KMS-11 (cell line): ENCODE data around the gene CREB1.
A peak's percentile ranks its signal among the peaks of the same experiment; 100 is the strongest.

Experiments
- H2AFZ ChIP-seq: fragments of 200-600 bp; sonication (generic); 2 replicates; pipeline ENCODE4 v1.6.1; 2016; ENCODE audit warnings: antibody characterized with exemption, mixed run types, low read depth
- H3K27ac ChIP-seq: fragments of 200-600 bp; sonication (generic); 2 replicates; pipeline ENCODE4 v1.6.1; 2016; ENCODE audit warnings: mild to moderate bottlenecking, mixed run types
- H3K27me3 ChIP-seq: fragments of 200-600 bp; sonication (generic); 2 replicates; pipeline ENCODE4 v1.6.1; 2017; ENCODE audit warnings: mild to moderate bottlenecking, low read depth, mixed run types, moderate library complexity; ENCODE audit not compliant: insufficient read depth
- H3K36me3 ChIP-seq: fragments of 200-600 bp; sonication (generic); 2 replicates; pipeline ENCODE4 v1.6.1; 2017; ENCODE audit warnings: mild to moderate bottlenecking, mixed run types; ENCODE audit not compliant: insufficient read depth
- H3K4me1 ChIP-seq: fragments of 200-600 bp; sonication (generic); 2 replicates; pipeline ENCODE4 v1.6.1; 2016; ENCODE audit warnings: mild to moderate bottlenecking, low read depth, mixed run types; ENCODE audit not compliant: poor library complexity, severe bottlenecking
- H3K4me2 ChIP-seq: fragments of 200-600 bp; sonication (generic); 2 replicates; pipeline ENCODE4 v1.7.0; 2016; ENCODE audit warnings: mild to moderate bottlenecking, mixed run types
- H3K4me3 ChIP-seq: fragments of 200-600 bp; sonication (generic); IDR thresholded peaks from 2 replicates; pipeline ENCODE4 v1.6.1; 2017; ENCODE audit warnings: low read depth, low read length, mixed read lengths; ENCODE audit not compliant: insufficient read depth
- H3K79me2 ChIP-seq: fragments of 200-600 bp; sonication (generic); 2 replicates; pipeline ENCODE4 v1.6.1; 2016; ENCODE audit warnings: low read depth, mixed run types; ENCODE audit not compliant: insufficient read depth
- H3K9ac ChIP-seq: fragments of 200-600 bp; sonication (generic); 2 replicates; pipeline ENCODE4 v1.6.1; 2016; ENCODE audit warnings: mild to moderate bottlenecking, mixed run types
- H4K20me1 ChIP-seq: fragments of 200-600 bp; sonication (generic); 2 replicates; pipeline ENCODE4 v1.6.1; 2016; ENCODE audit warnings: mild to moderate bottlenecking, mixed run types; ENCODE audit not compliant: insufficient read depth
- TF ChIP-seq, protein P1 (sequence below): fragments of 200-600 bp; sonication (generic); conservative IDR thresholded peaks from 2 replicates; pipeline ENCODE4 v1.6.1; 2017; ENCODE audit warnings: low read depth, mild to moderate bottlenecking, antibody characterized with exemption, low read length, moderate library complexity, mixed read lengths

CREB1 gene

GRCh38 chr2:207530160-207531031 lies 634 bp downstream of the CREB1 start:
- H3K27ac ChIP-seq: peak overlapping the region; percentile 99
- no peaks in the 10 kb centered on the region for H3K36me3 ChIP-seq
- peaks cover 48% of the 10 kb centered on the region for H3K79me2 ChIP-seq
- no peaks in the 10 kb centered on the region; the same call in 1 of the 2 replicates for H4K20me1 ChIP-seq
- peak overlapping the region; percentile 35; the same call in 1 of the 2 replicates for H2AFZ ChIP-seq
- H3K9ac ChIP-seq: peak overlapping the region; percentile 99
- H3K4me3 ChIP-seq: peak overlapping the region; percentile 76
- H3K4me2 ChIP-seq: peak overlapping the region; percentile 94
- TF ChIP-seq, protein P1, sequence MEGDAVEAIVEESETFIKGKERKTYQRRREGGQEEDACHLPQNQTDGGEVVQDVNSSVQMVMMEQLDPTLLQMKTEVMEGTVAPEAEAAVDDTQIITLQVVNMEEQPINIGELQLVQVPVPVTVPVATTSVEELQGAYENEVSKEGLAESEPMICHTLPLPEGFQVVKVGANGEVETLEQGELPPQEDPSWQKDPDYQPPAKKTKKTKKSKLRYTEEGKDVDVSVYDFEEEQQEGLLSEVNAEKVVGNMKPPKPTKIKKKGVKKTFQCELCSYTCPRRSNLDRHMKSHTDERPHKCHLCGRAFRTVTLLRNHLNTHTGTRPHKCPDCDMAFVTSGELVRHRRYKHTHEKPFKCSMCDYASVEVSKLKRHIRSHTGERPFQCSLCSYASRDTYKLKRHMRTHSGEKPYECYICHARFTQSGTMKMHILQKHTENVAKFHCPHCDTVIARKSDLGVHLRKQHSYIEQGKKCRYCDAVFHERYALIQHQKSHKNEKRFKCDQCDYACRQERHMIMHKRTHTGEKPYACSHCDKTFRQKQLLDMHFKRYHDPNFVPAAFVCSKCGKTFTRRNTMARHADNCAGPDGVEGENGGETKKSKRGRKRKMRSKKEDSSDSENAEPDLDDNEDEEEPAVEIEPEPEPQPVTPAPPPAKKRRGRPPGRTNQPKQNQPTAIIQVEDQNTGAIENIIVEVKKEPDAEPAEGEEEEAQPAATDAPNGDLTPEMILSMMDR: no peak
- H3K27me3 ChIP-seq: no peaks in the 10 kb centered on the region
- H3K4me1 ChIP-seq: peaks cover 34% of the 10 kb centered on the region

DNA sequence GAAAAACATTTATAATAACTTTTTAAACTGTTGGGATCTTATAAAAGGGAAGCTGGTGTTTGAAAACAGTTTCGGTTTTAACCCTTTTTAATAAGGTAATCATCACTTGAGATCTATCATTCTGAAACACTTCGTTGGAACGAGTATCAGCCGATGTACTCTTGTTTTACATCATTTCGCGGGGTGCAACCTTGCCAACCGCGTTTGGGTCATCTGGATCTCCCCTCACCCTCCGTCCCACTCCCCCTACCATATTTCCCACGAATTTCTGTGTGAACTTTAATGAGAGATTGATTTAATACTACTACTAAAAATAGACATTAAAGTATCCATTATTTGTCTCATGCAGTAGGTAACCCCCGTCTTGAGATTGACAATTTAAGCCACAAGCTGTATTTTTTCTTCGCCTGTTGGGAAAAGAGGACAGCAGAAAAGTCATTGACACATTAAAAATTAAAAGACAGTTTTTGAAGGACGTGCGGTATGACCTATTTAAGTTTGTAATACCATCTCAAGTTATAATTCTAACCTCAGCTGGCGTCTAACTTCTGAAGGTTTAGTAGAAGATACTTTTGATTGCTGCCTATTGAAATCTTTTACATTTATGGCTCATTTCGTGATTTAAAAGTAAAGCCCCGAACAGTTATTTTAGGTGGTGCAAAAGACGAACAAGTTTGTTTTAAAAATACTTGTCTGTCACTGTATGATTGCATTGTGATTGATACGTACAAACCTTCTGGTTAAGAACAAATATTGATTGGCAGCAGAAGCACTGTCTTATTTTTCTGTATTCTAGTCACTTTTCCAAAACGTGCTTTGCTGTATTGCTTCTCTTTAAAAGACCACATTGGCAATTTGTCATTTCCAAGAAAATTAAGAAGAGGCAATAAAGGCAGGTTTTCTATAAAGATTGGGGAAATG lies 1.5 kb downstream of the CREB1 start:
- no peaks in the 10 kb centered on the region for H3K27me3 ChIP-seq
- H4K20me1 ChIP-seq: no peaks in the 10 kb centered on the region; the same call in 1 of the 2 replicates
- peak overlapping the region; percentile 76 for H3K4me3 ChIP-seq
- H2AFZ ChIP-seq: peak overlapping the region; percentile 32; the same call in 1 of the 2 replicates
- H3K79me2 ChIP-seq: peaks cover 56% of the 10 kb centered on the region
- H3K9ac ChIP-seq: peak overlapping the region; percentile 71
- TF ChIP-seq, protein P1: no peak
- peaks cover 34% of the 10 kb centered on the region for H3K4me1 ChIP-seq
- H3K4me2 ChIP-seq: peak overlapping the region; percentile 94
- peak overlapping the region; percentile 78 for H3K27ac ChIP-seq
- H3K36me3 ChIP-seq: no peaks in the 10 kb centered on the region

GRCh38 chr2:207532676-207533075 lies 2.9 kb downstream of the CREB1 start:
- Histone ChIP-seq H2AFZ (no peak overlapping the region), H3K27me3 (no peaks in the 10 kb centered on the region), H3K79me2 (peaks cover 70% of the 10 kb centered on the region), H3K36me3 (no peaks in the 10 kb centered on the region), H3K27ac (no peak overlapping the region), H4K20me1 (no peaks in the 10 kb centered on the region; the same call in 1 of the 2 replicates), H3K9ac (no peak overlapping the region), H3K4me3 (no peak overlapping the region), H3K4me2 (no peak overlapping the region; the same call in 1 of the 2 replicates), H3K4me1 (peaks cover 34% of the 10 kb centered on the region)
- TF ChIP-seq, protein P1: no peak

- TF ChIP-seq, protein P1: no peak
- H2AFZ ChIP-seq: no peak overlapping the region
- no peaks in the 10 kb centered on the region for H3K36me3 ChIP-seq
- peaks cover 75% of the 10 kb centered on the region for H3K79me2 ChIP-seq
- no peak overlapping the region for H3K4me3 ChIP-seq
- no peak overlapping the region for H3K9ac ChIP-seq
- no peak overlapping the region for H3K4me2 ChIP-seq
- H4K20me1 ChIP-seq: no peaks in the 10 kb centered on the region; the same call in 1 of the 2 replicates
- no peaks in the 10 kb centered on the region for H3K27me3 ChIP-seq
- peaks cover 25% of the 10 kb centered on the region for H3K4me1 ChIP-seq
- H3K27ac ChIP-seq: no peak overlapping the region
Observed at GRCh38 chr2:207533461-207534008, 3.8 kb downstream of the CREB1 start.
